ENCODE results near the gene ECSIT. TPM values are rescaled to one million over a fixed set of nuclear protein-coding genes. Genes with fewer than 3 reads are reported as not detected.

The ECSIT gene
- total RNA-seq, 3 donors from 2014 or later (not counting 1 experiment from before 2014, with no cell fraction given) = 23.6 to 24.5 (median 24.1) TPM

DNA sequence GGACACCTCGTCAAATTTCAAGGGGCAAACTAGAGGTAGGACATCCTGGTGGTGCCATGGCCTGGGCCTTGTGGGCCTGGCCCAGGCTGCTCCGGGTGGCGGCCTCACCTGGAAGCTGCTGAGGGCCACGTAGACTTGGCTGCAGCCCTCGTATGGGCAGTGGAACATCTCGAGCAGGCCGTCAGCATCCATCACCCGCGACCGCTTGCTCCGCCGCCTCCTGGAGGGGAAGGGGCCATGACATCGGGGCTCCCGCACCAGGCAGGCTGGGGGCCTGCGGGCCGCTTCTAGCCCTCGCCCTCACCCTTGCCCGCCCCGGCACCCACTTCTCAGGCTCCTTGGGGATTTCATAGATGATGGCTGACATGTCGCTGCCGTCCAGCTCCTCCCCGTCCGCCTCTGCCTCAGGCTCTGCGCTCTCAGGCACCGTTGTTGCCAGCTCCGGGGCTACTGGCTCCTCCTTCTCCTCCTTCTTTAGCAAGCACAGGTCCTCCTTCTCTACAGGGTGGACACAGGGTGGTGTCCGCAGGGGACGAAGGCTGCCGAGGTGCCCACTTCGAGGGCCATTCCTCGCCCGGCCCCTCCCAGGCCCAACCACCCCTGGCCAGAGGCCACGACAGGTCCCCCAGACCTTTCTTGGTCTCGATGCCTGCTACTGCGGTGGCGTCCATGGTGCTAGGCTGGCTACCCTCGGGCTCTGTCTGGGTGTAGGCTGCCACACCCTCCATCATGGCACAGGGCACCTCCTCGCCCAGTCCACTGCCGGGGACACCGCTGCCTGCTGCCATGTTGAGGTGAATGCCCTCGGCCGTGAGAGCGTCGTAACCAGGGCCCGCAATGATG lies 42.1 kb downstream of the ECSIT start:
- peaks cover 6 to 18% of the 10 kb centered on the region in 2 donors for H3K4me1 Mint-ChIP-seq

DNA sequence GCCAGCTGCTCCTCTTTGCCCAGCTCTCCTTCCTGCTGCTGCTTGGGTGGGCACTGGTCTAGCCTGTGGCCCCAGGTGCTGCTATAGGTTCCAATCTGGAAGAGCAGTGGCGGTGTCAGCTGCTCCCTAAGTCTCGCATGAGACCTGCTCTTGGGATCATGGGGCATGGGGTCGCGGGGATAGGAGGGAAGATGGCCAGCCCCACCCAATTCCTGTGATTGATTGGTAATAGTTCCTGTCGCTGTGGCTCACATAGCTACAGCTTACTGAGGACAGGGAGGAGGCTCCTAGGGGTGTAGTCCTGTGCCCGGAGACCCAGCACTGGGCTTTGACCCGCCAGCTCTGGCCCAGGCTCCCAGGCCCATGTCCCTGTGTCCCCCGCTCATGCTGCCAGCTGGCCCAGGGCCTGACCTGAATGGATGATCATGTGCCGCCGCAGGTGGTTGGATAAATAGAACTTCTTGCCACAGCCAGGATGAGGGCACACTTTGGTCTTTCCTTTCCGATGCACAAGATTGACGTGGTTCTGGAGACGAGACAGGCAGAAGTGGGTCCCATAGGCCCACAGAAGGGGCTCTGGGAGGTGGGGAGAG lies 43.6 kb downstream of the ECSIT start:
- H3K36me3 ChIP-seq (ENCODE audit: control insufficient read depth, insufficient read depth, low read length) = peaks cover 5% of the 10 kb centered on the region
- 95% methylated on average over 13 of the region's 13 CpGs for WGBS (ENCODE audit: insufficient coverage)
- TF ChIP-seq, protein P1, sequence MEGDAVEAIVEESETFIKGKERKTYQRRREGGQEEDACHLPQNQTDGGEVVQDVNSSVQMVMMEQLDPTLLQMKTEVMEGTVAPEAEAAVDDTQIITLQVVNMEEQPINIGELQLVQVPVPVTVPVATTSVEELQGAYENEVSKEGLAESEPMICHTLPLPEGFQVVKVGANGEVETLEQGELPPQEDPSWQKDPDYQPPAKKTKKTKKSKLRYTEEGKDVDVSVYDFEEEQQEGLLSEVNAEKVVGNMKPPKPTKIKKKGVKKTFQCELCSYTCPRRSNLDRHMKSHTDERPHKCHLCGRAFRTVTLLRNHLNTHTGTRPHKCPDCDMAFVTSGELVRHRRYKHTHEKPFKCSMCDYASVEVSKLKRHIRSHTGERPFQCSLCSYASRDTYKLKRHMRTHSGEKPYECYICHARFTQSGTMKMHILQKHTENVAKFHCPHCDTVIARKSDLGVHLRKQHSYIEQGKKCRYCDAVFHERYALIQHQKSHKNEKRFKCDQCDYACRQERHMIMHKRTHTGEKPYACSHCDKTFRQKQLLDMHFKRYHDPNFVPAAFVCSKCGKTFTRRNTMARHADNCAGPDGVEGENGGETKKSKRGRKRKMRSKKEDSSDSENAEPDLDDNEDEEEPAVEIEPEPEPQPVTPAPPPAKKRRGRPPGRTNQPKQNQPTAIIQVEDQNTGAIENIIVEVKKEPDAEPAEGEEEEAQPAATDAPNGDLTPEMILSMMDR (IDR thresholded peaks at IDR 0.05) = no peak
- DNase-seq = no peak
- Mint-ChIP-seq H3K4me1 (peaks cover 15 to 22% of the 10 kb centered on the region in 2 donors), H3K36me3 (no peaks in the 10 kb centered on the region), H3K27me3 (ENCODE audit: low read depth in 2 of 2) (peaks cover 11 to 12% of the 10 kb centered on the region in 2 donors), H3K9me3 (no peaks in the 10 kb centered on the region), H3K4me3 (no peak overlapping the region), H3K27ac (peak overlapping the region; percentile 14 to 65)
- H3K27ac ChIP-seq (ENCODE audit: low read length) = no peak overlapping the region
- peaks cover 15% of the 10 kb centered on the region for H3K27me3 ChIP-seq (ENCODE audit: control insufficient read depth, insufficient read depth, low read length)
- intact Hi-C loops (cut with micrococcal nuclease) = no loop called here
- no peak overlapping the region for H3K4me3 ChIP-seq (ENCODE audit: low read length)
- H3K4me1 ChIP-seq (ENCODE audit: control insufficient read depth, insufficient read depth, low read length) = peaks cover 23% of the 10 kb centered on the region
- no peak for ATAC-seq
- H3K9me3 ChIP-seq (ENCODE audit: control insufficient read depth, insufficient read depth, low read length) = no peaks in the 10 kb centered on the region

More for the DNA sequence above, 42.1 kb downstream of the ECSIT start:
- DNase-seq = no peak
- Histone ChIP-seq H3K9me3 (ENCODE audit: control insufficient read depth, insufficient read depth, low read length) (no peaks in the 10 kb centered on the region), H3K27me3 (ENCODE audit: control insufficient read depth, insufficient read depth, low read length) (peaks cover 5% of the 10 kb centered on the region), H3K36me3 (ENCODE audit: control insufficient read depth, insufficient read depth, low read length) (peaks cover 8% of the 10 kb centered on the region), H3K27ac (ENCODE audit: low read length) (no peak overlapping the region), H3K4me3 (ENCODE audit: low read length) (no peak overlapping the region), H3K4me1 (ENCODE audit: control insufficient read depth, insufficient read depth, low read length) (peaks cover 13% of the 10 kb centered on the region)
- Mint-ChIP-seq H3K36me3 (no peaks in the 10 kb centered on the region), H3K27me3 (ENCODE audit: low read depth in 2 of 2) (peaks cover under 1 to 3% of the 10 kb centered on the region in 2 donors), H3K4me3 (no peak overlapping the region), H3K27ac (no peak overlapping the region), H3K9me3 (no peaks in the 10 kb centered on the region)
- WGBS (ENCODE audit: insufficient coverage) = 97% methylated on average over 45 of the region's 45 CpGs
- no peak for ATAC-seq
- TF ChIP-seq, protein P1 (IDR thresholded peaks at IDR 0.05) = no peak
- intact Hi-C loops (cut with micrococcal nuclease) = no loop called here

DNA sequence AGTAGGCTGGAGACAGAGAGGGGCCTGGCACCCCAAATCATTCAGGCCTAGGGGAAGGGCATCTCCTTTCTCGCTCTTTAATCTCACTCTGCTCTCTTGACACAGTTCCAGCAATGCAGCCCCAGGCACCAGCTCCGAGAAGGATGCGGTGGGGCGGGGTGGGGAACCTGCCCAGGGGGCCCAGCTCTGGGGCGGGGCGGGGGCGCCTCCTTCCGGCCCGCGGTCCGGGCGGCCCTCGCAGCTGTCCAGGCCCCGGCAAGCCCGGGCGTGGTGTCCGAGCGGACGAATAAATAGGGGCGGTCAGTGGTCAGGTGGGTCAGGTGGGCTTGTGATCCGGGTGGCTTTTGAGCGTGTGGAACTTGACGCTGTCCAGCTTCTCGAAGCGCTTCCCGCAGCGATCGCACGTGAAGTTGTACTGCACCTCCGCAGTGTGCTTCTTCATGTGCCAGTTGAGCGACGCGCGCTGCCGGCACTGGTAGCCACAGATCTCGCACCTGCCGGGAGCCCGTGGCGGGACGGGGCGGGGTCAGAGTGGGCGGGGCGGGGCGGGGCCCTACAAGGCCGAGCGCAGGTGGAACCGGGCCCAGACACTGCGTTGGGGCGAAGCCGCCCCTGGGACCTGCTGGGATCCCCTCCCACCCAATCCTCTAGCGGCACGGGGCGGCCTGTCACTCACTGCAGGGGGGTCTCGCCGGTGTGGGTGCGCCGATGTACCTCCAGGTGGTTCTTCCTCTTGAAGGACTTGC lies 45.4 kb downstream of the ECSIT start:
- Mint-ChIP-seq H3K27ac (no peak overlapping the region), H3K4me1 (peaks cover 15 to 30% of the 10 kb centered on the region in 2 donors), H3K9me3 (no peaks in the 10 kb centered on the region), H3K27me3 (ENCODE audit: low read depth in 2 of 2) (peaks cover 19 to 21% of the 10 kb centered on the region in 2 donors), H3K36me3 (no peaks in the 10 kb centered on the region), H3K4me3 (peak overlapping the region; percentile 47)
- peaks cover 24% of the 10 kb centered on the region for H3K27me3 ChIP-seq (ENCODE audit: control insufficient read depth, insufficient read depth, low read length)
- H3K4me3 ChIP-seq (ENCODE audit: low read length) = no peak overlapping the region
- DNase-seq = no peak
- peaks cover 2% of the 10 kb centered on the region for H3K36me3 ChIP-seq (ENCODE audit: control insufficient read depth, insufficient read depth, low read length)
- no peak overlapping the region for H3K27ac ChIP-seq (ENCODE audit: low read length)
- no peaks in the 10 kb centered on the region for H3K9me3 ChIP-seq (ENCODE audit: control insufficient read depth, insufficient read depth, low read length)
- TF ChIP-seq, protein P1 (IDR thresholded peaks at IDR 0.05) = no peak
- 94% methylated on average over 57 of the region's 57 CpGs for WGBS (ENCODE audit: insufficient coverage)
- ATAC-seq = no peak
- peaks cover 33% of the 10 kb centered on the region for H3K4me1 ChIP-seq (ENCODE audit: control insufficient read depth, insufficient read depth, low read length)
- intact Hi-C loops (cut with micrococcal nuclease) = loop anchor here (5.0 kb wide), 1 partner anchor 356 kb away; no protein-coding TSS in a partner anchor
